Calu3 (cell line): ENCODE measurements around the gene NGEF. TPM values are rescaled to one million over a fixed set of nuclear protein-coding genes. Genes with fewer than 3 reads are reported as not detected.

ENCODE experiments used
- BruUV-seq: library from RNA; stranded (reverse); fragments of 400-500 nt; replicated peaks from 2 replicates; lab custom pipeline; 2021; lab: Mats Ljungman, UMichigan
- CTCF ChIA-PET: fragments of 300-600 bp; sonication (Branson Sonifier 250); formaldehyde crosslinking; loops from one replicate; lab custom pipeline; 2022; ENCODE audit warnings: antibody characterized with exemption; lab: Charles Lee
- DNase-seq: peaks from one replicate; pipeline ENCODE4 v3.0.0; 2022
- H3K27ac Mint-ChIP-seq: one replicate; pipeline ENCODE4 v1.8.0; 2022; ENCODE audit warnings: mixed read lengths; ENCODE audit not compliant: unreplicated experiment
- H3K27me3 Mint-ChIP-seq: one replicate; pipeline ENCODE4 v1.8.0; 2022; ENCODE audit warnings: mixed read lengths; ENCODE audit not compliant: unreplicated experiment
- H3K36me3 Mint-ChIP-seq: one replicate; pipeline ENCODE4 v1.8.0; 2022; ENCODE audit warnings: mild to moderate bottlenecking, moderate library complexity, mixed read lengths; ENCODE audit not compliant: insufficient read depth, unreplicated experiment
- H3K4me1 Mint-ChIP-seq: one replicate; pipeline ENCODE4 v1.8.0; 2022; ENCODE audit warnings: mild to moderate bottlenecking, low read depth, mixed read lengths; ENCODE audit not compliant: unreplicated experiment
- H3K4me3 Mint-ChIP-seq: one replicate; pipeline ENCODE4 v1.8.0; 2022; ENCODE audit warnings: mild to moderate bottlenecking, low read depth, moderate library complexity, mixed read lengths; ENCODE audit not compliant: unreplicated experiment
- H3K9me3 Mint-ChIP-seq: one replicate; pipeline ENCODE4 v1.8.0; 2022; ENCODE audit warnings: low read depth, mixed read lengths; ENCODE audit not compliant: unreplicated experiment
- CTCF ChIP-seq: fragments of 200-600 bp; IDR thresholded peaks from one replicate; pipeline ENCODE4 v1.8.0; 2022; ENCODE audit warnings: antibody characterized with exemption; ENCODE audit not compliant: unreplicated experiment
- intact Hi-C: fragments of 100-400 bp; cut with micrococcal nuclease; formaldehyde crosslinking; loops from one replicate; pipeline ENCODE4 v1.10.0; 2022; ENCODE audit not compliant: unreplicated experiment
- total RNA-seq: library from RNA; stranded (reverse); gene quantifications from 2 replicates; pipeline ENCODE4 v1.2.3, GENCODE V29; 2022

NGEF gene
- total RNA-seq, 1 experiment from 2014 or later, result 1.7 TPM

- Mint-ChIP-seq H3K9me3 (peaks cover 4% of the 10 kb centered on the region), H3K27me3 (no peaks in the 10 kb centered on the region), H3K36me3 (peaks cover 11% of the 10 kb centered on the region), H3K4me3 (no peak overlapping the region), H3K27ac (no peak overlapping the region), H3K4me1 (peaks cover 49% of the 10 kb centered on the region)
- BruUV-seq, result no TSS peak
- no peak for TF ChIP-seq CTCF
- intact Hi-C loops, result loop anchor here (5.0 kb wide), 1 partner anchor 44 kb away; no protein-coding TSS in a partner anchor
- DNase-seq, result no peak
- CTCF ChIA-PET, result no interaction called here
Measured at GRCh38 chr2:232983669-232984140, 29.4 kb downstream of the NGEF start.

- intact Hi-C loops, result loop anchor here (5.0 kb wide), 1 partner anchor 44 kb away; no protein-coding TSS in a partner anchor
- BruUV-seq, result no TSS peak
- no peak overlapping the region for H3K4me3 Mint-ChIP-seq
- TF ChIP-seq CTCF, result no peak
- peaks cover 43% of the 10 kb centered on the region for H3K4me1 Mint-ChIP-seq
- CTCF ChIA-PET, result no interaction called here
- no peak for DNase-seq
- peaks cover 4% of the 10 kb centered on the region for H3K9me3 Mint-ChIP-seq
- peaks cover 11% of the 10 kb centered on the region for H3K36me3 Mint-ChIP-seq
- H3K27ac Mint-ChIP-seq, result peak overlapping the region; percentile 22
- no peaks in the 10 kb centered on the region for H3K27me3 Mint-ChIP-seq
Measured at GRCh38 chr2:232982926-232983668, 30.0 kb downstream of the NGEF start.

- intact Hi-C loops, result loop anchor here (2.0 to 5.0 kb wide), 2 partner anchors 45 to 269 kb away; partner anchors contain the start of gene ATG16L1
- DNase-seq, result no peak
- no peak for TF ChIP-seq CTCF
- Mint-ChIP-seq H3K27me3 (no peaks in the 10 kb centered on the region), H3K36me3 (peaks cover 6% of the 10 kb centered on the region), H3K9me3 (peaks cover 4% of the 10 kb centered on the region), H3K27ac (peak overlapping the region; percentile 65), H3K4me3 (peak overlapping the region; percentile 27), H3K4me1 (peaks cover 31% of the 10 kb centered on the region)
- CTCF ChIA-PET, result interaction anchor here (0.9 to 1.9 kb wide), 3 partner anchors 14 to 270 kb away, joined by 3 to 9 read pairs (median 3); partner anchors contain the start of gene ATG16L1
- no TSS peak for BruUV-seq
Measured at GRCh38 chr2:232981767-232982360, 31.2 kb downstream of the NGEF start.

- DNase-seq, result peak; percentile 82
- intact Hi-C loops, result loop anchor here (2.0 to 5.0 kb wide), 2 partner anchors 46 to 269 kb away; partner anchors contain the start of gene ATG16L1
- peak overlapping the region; percentile 27 for H3K4me3 Mint-ChIP-seq
- BruUV-seq, result no TSS peak
- peak overlapping the region; percentile 65 for H3K27ac Mint-ChIP-seq
- peaks cover 4% of the 10 kb centered on the region for H3K9me3 Mint-ChIP-seq
- peaks cover 31% of the 10 kb centered on the region for H3K4me1 Mint-ChIP-seq
- no peak for TF ChIP-seq CTCF
- H3K36me3 Mint-ChIP-seq, result peaks cover 6% of the 10 kb centered on the region
- CTCF ChIA-PET, result interaction anchor here (0.9 to 1.9 kb wide), 3 partner anchors 13 to 270 kb away, joined by 3 to 9 read pairs (median 3); partner anchors contain the start of gene ATG16L1
- H3K27me3 Mint-ChIP-seq, result no peaks in the 10 kb centered on the region
Measured at GRCh38 chr2:232981356-232981755, 31.7 kb downstream of the NGEF start.
